Breast epithelium (tissue), 3 donors: ENCODE data around the gene RELB.

Experiments
- POLR2A ChIP-seq: fragments of 450-650 bp; IDR thresholded peaks from one replicate; pipeline ENCODE4 v1.6.1; 2016; ENCODE audit warnings: antibody characterized with exemption, mild to moderate bottlenecking, moderate library complexity
- POLR2AphosphoS5 ChIP-seq, 3 donors: sonication (generic); formaldehyde crosslinking; IDR thresholded peaks; one replicate each; pipeline ENCODE4 v1.6.1; 2017; ENCODE audit warnings: antibody characterized with exemption in 3 of 3
- TF ChIP-seq, protein P1 (sequence below), 3 donors: fragments of 450-650 bp; IDR thresholded peaks; one replicate each; pipeline ENCODE4 v1.5.1; 2016 to 2017; ENCODE audit warnings: antibody characterized with exemption in 3 of 3, mild to moderate bottlenecking in 3 of 3, moderate library complexity in 3 of 3

DNA sequence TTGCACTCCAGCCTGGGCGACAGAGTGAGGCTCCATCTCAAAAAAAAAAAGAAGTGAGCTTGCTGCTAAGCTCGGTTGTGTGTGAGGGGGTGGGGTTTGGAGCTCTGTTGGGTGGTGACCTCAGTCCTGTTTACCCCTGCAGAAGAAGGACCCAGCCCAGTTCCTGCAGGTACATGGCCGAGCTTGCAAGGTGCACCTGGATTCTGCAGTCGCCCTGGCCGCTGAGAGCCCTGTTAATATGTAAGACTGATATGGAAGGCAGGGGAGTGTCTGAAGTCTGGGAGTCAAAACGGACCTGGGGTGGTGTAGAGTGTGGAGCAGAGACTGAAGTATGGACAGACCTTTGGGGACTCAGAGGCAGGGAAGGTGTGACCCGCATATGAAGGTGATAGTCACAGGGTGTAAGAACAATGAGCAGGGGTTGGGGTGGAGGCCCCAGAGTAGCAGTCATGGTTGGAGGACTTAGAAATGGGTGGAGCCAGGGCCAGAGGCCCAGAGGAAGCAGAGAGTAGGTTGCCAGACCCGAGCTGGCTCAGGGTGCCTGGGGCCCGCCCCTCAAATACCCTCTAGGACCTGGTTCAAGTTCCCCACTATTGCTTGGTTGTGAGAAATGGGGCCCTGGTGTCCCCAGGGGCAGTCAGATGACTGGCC, 50.8 kb downstream of the RELB start:
- TF ChIP-seq, protein P1, sequence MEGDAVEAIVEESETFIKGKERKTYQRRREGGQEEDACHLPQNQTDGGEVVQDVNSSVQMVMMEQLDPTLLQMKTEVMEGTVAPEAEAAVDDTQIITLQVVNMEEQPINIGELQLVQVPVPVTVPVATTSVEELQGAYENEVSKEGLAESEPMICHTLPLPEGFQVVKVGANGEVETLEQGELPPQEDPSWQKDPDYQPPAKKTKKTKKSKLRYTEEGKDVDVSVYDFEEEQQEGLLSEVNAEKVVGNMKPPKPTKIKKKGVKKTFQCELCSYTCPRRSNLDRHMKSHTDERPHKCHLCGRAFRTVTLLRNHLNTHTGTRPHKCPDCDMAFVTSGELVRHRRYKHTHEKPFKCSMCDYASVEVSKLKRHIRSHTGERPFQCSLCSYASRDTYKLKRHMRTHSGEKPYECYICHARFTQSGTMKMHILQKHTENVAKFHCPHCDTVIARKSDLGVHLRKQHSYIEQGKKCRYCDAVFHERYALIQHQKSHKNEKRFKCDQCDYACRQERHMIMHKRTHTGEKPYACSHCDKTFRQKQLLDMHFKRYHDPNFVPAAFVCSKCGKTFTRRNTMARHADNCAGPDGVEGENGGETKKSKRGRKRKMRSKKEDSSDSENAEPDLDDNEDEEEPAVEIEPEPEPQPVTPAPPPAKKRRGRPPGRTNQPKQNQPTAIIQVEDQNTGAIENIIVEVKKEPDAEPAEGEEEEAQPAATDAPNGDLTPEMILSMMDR (IDR thresholded peaks at IDR 0.05) = no peak
- TF ChIP-seq POLR2AphosphoS5 (IDR thresholded peaks at IDR 0.05) = no peak
- no peak for TF ChIP-seq POLR2A
